Testis (tissue), 2 donors: ENCODE results near the gene STYK1.

ENCODE experiments used
- CTCF ChIP-seq, 3 experiments: fragments of 450-650 bp in 2 of 3; fragments of 200-600 bp in 1 of 3; sonication (generic) in 1 of 3; IDR thresholded peaks; one replicate each; pipeline ENCODE4 v1.5.1; 2016 to 2019; ENCODE audit warnings: antibody characterized with exemption in 3 of 3, mild to moderate bottlenecking in 2 of 3, moderate library complexity in 1 of 3
- POLR2A ChIP-seq: fragments of 450-650 bp; IDR thresholded peaks from one replicate; pipeline ENCODE4 v1.6.1; 2017; ENCODE audit warnings: antibody characterized with exemption, mild to moderate bottlenecking, moderate library complexity

GRCh38 chr12:10668526-10668925, 5.3 kb downstream of the STYK1 start:
- TF ChIP-seq CTCF (IDR thresholded peaks at IDR 0.05) (no peak), POLR2A (no peak)
